BE2C (cell line): ENCODE results near the gene TRPM2.

Experiments
- DNase-seq: peaks from one replicate; pipeline ENCODE4 v3.0.0-alpha.2; 2020
- H3K27me3 ChIP-seq: fragments of 250-450 bp; sonication (Bioruptor Pico); 2 replicates; pipeline ENCODE4 v1.5.1; 2020; ENCODE audit warnings: mild to moderate bottlenecking
- H3K36me3 ChIP-seq: fragments of 250-450 bp; sonication (Bioruptor Pico); 2 replicates; pipeline ENCODE4 v1.5.1; 2020; ENCODE audit warnings: mild to moderate bottlenecking
- H3K4me1 ChIP-seq: fragments of 250-450 bp; sonication (Bioruptor Pico); 2 replicates; pipeline ENCODE4 v1.5.1; 2020
- H3K4me3 ChIP-seq: 2 replicates; pipeline ENCODE4 v1.5.1; 2011; ENCODE audit warnings: low read depth, low read length
- H3K9me3 ChIP-seq: fragments of 250-450 bp; sonication (Bioruptor Pico); 2 replicates; pipeline ENCODE4 v1.5.1; 2020
- CTCF ChIP-seq: IDR thresholded peaks from 2 replicates; pipeline ENCODE4 v1.5.1; 2012; ENCODE audit warnings: mild to moderate bottlenecking, low read depth, low read length

Gene TRPM2

GRCh38 chr21:44448651-44449131 is 95.3 kb downstream of the TRPM2 start:
- H3K36me3 ChIP-seq: no peaks in the 10 kb centered on the region
- no peaks in the 10 kb centered on the region; the same call in 1 of the 2 replicates for H3K4me1 ChIP-seq
- peaks cover 25% of the 10 kb centered on the region for H3K27me3 ChIP-seq
- H3K4me3 ChIP-seq: no peak overlapping the region
- no peak for TF ChIP-seq CTCF
- peak; percentile 11 for DNase-seq
- no peaks in the 10 kb centered on the region for H3K9me3 ChIP-seq

- H3K4me3 ChIP-seq: no peak overlapping the region
- no peaks in the 10 kb centered on the region; the same call in 1 of the 2 replicates for H3K4me1 ChIP-seq
- no peaks in the 10 kb centered on the region for H3K36me3 ChIP-seq
- TF ChIP-seq CTCF: no peak
- DNase-seq: peak; percentile 77
- peaks cover 25% of the 10 kb centered on the region for H3K27me3 ChIP-seq
- peaks cover 4% of the 10 kb centered on the region; the same call in 1 of the 2 replicates for H3K9me3 ChIP-seq
Observed at GRCh38 chr21:44449473-44450363, 96.3 kb downstream of the TRPM2 start.

GRCh38 chr21:44450402-44450801 is 97.0 kb downstream of the TRPM2 start:
- TF ChIP-seq CTCF: no peak
- no peak for DNase-seq
- H3K27me3 ChIP-seq: peaks cover 25% of the 10 kb centered on the region
- H3K36me3 ChIP-seq: no peaks in the 10 kb centered on the region
- H3K4me3 ChIP-seq: no peak overlapping the region
- no peaks in the 10 kb centered on the region; the same call in 1 of the 2 replicates for H3K4me1 ChIP-seq
- peaks cover 4% of the 10 kb centered on the region; the same call in 1 of the 2 replicates for H3K9me3 ChIP-seq

GRCh38 chr21:44450999-44451398 is 97.6 kb downstream of the TRPM2 start:
- DNase-seq: no peak
- H3K4me3 ChIP-seq: no peak overlapping the region
- no peaks in the 10 kb centered on the region; the same call in 1 of the 2 replicates for H3K4me1 ChIP-seq
- H3K36me3 ChIP-seq: no peaks in the 10 kb centered on the region
- peaks cover 4% of the 10 kb centered on the region; the same call in 1 of the 2 replicates for H3K9me3 ChIP-seq
- no peak for TF ChIP-seq CTCF
- H3K27me3 ChIP-seq: peaks cover 28% of the 10 kb centered on the region

GRCh38 chr21:44453120-44453519 is 99.7 kb downstream of the TRPM2 start:
- Histone ChIP-seq H3K9me3 (peaks cover 4% of the 10 kb centered on the region; the same call in 1 of the 2 replicates), H3K4me3 (no peak overlapping the region), H3K27me3 (peaks cover 28% of the 10 kb centered on the region), H3K36me3 (no peaks in the 10 kb centered on the region), H3K4me1 (no peaks in the 10 kb centered on the region; the same call in 1 of the 2 replicates)
- DNase-seq: no peak
- TF ChIP-seq CTCF: no peak

GRCh38 chr21:44454058-44454457 is 100.6 kb downstream of the TRPM2 start:
- no peaks in the 10 kb centered on the region for H3K36me3 ChIP-seq
- H3K27me3 ChIP-seq: peaks cover 19% of the 10 kb centered on the region
- H3K4me1 ChIP-seq: no peaks in the 10 kb centered on the region; the same call in 1 of the 2 replicates
- DNase-seq: no peak
- no peak overlapping the region for H3K4me3 ChIP-seq
- no peak for TF ChIP-seq CTCF
- H3K9me3 ChIP-seq: peaks cover 4% of the 10 kb centered on the region; the same call in 1 of the 2 replicates
